ENCODE results near the gene MGAT5.

GRCh38 chr2:134252092-134252750 is 1.7 kb upstream of the MGAT5 start:
- TF ChIP-seq CTCF (tag by site-specific recombination; IDR thresholded peaks at IDR 0.05), result no peak
- no peak for TF ChIP-seq ZNF157 (tag by site-specific recombination; IDR thresholded peaks at IDR 0.05)
- no peak for TF ChIP-seq REST (tag by site-specific recombination; IDR thresholded peaks at IDR 0.05)
- TF ChIP-seq ZNF174 (tag by site-specific recombination; IDR thresholded peaks at IDR 0.05), result no peak
- TF ChIP-seq HOXD13 (CRISPR knock-in tag; IDR thresholded peaks at IDR 0.05; ENCODE audit: borderline replicate concordance), result no peak
- TF ChIP-seq ZBTB49 (tag by site-specific recombination; IDR thresholded peaks at IDR 0.05; ENCODE audit: low read depth), result no peak
- no peak for TF ChIP-seq KLF9 (tag by site-specific recombination; IDR thresholded peaks at IDR 0.05; ENCODE audit: low read depth)
- no peak for TF ChIP-seq ZNF274 (IDR thresholded peaks at IDR 0.05; ENCODE audit: low read length)
- no peak for TF ChIP-seq ZNF274 (tag by site-specific recombination; IDR thresholded peaks at IDR 0.05; ENCODE audit: borderline replicate concordance)
- TF ChIP-seq GLI4 (tag by site-specific recombination; IDR thresholded peaks at IDR 0.05), result no peak
